ENCODE measurements around the gene PCBP3. TPM values are rescaled to one million over a fixed set of nuclear protein-coding genes. Genes with fewer than 3 reads are reported as not detected.
"Not testable (repeated sequence)": the region's sequence is repeated elsewhere in the genome, so short reads cannot be mapped to it uniquely, and the experiment has no call there.

PCBP3 gene
- polyA plus RNA-seq, 3 donors, result 1.7 to 2.5 (median 2.4) TPM

DNA sequence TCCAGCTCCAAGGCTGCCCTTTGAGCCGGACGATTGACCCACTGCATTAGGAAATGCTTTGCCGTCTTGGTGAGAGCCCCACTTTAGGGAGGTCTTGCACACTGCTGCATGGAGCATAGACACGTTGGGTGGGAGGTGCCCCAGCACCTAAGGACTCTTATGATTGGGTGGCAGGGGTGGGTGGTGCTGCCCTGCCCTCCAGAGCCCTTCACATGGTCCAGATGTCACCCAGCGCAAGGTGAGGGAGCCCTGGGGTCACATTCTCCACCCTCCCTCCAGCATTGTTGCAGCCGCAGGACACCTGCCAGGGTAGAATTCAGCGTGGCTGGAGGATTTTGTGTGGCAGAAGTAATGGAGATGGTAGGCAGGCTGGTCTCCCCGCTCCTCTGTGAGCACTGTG lies 200.7 kb downstream of the PCBP3 start:
- DNase-seq (ENCODE audit: extremely low read depth in 1 of 11, low read depth in 9 of 11, low spot score in 4 of 11), result no peak

- DNase-seq (ENCODE audit: extremely low read depth in 1 of 11, low read depth in 9 of 11, low spot score in 4 of 11), result no peak
Measured at GRCh38 chr21:45845063-45845769, 201.7 kb downstream of the PCBP3 start.

DNA sequence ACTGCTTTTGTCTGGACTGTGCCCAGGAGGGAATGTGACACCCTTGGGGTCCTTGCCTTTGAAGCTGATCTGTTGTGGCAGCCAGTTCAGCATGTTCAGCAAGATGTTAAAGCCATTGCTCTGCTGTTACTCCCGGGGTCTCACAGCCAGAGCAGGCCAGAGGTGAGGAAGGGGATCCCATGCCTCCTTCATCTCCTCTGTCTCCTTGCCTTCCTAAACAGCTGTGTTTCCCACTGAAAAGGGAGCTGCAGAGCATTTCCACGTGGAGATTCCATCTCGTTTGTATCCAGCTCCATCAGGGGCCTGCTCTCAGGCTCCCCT lies 202.2 kb downstream of the PCBP3 start:
- DNase-seq (ENCODE audit: extremely low read depth in 1 of 11, low read depth in 9 of 11, low spot score in 4 of 11), result no peak

- no peak for DNase-seq (ENCODE audit: extremely low read depth in 1 of 11, low read depth in 9 of 11, low spot score in 4 of 11)
Measured at GRCh38 chr21:45846373-45847160, 203.0 kb downstream of the PCBP3 start.

DNA sequence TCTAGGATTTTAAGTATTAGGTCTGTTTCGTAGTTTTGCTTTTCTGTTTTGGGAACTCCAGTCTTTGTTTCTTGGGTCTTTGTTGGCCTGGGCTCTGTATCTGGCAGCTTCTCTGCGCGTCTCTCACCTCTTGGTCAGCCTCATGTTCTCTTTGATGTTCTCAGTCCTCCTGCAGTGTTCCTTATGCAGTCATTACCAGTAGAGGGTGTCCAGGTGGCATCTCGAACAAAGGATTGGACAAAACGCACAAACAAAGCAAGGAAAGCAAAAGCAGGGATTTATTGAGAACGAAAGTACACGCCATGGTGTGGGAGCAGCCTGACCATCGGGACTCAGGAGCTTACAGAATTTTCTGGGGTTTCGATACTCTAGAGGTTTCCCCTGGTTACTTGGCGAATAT lies 204.3 kb downstream of the PCBP3 start:
- DNase-seq (ENCODE audit: extremely low read depth in 1 of 11, low read depth in 9 of 11, low spot score in 4 of 11), result no peak

DNA sequence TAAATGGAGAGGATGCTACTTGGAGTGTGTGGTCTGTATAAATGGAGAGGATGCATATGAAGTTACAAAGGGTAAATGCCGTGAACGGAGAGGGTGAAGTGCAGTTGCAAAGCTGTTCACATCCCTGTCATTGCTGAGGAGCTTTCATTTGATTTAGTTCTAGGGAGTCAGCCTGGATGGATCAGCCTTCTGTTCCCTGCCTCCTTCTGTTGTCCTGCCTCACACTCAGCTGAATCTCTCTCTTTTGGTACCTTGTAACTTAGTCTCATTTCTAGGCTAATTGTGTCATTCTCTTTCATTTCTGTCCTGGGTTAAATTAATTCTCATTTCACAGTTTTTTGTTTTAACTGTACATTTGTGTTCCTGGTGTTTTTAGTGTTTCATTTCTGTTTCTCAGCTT lies 204.8 kb downstream of the PCBP3 start:
- DNase-seq (ENCODE audit: extremely low read depth in 1 of 11, low read depth in 9 of 11, low spot score in 4 of 11), result no peak

DNA sequence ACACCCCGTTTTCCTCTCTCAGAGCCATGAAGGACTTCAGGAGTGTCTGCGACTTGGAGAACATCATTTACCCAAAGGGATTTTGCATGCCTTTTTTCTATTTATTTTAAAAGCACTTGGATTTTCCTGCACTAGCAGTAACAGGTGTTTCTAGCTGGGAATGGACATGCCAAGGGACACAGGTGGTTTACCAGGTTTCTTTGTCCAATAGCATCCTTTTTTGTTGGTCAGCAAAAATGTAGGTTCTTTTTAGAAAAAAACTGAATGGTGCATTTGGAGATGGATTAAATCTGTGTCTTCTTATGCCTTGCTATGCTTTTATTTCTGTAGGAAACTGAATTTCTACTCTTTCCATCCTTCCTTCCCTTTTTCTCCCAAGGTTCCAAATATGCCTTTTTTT lies 205.3 kb downstream of the PCBP3 start:
- DNase-seq (ENCODE audit: extremely low read depth in 1 of 11, low read depth in 9 of 11, low spot score in 4 of 11), result no peak

DNA sequence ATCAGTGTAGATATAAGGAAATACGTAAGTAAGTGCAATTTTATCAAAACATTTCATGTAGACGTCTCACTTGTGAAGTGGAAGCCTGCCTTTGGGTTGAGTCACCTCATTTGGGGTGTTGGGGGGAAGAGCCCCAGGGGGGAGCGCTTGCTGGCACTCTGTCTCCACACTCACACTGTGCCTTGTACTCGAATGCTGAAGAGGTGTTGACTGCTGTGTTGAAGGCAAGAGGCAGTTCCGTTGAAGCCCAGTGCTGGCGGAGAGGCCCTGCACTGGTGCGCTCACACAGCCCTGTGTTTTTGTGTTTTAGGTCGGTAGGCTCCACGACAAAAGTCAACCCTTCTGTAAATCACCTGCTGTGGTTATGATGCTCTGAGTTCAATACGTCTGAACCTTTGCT lies 206.1 kb downstream of the PCBP3 start:
- DNase-seq (ENCODE audit: extremely low read depth in 1 of 11, low read depth in 9 of 11, low spot score in 4 of 11), result no peak

DNA sequence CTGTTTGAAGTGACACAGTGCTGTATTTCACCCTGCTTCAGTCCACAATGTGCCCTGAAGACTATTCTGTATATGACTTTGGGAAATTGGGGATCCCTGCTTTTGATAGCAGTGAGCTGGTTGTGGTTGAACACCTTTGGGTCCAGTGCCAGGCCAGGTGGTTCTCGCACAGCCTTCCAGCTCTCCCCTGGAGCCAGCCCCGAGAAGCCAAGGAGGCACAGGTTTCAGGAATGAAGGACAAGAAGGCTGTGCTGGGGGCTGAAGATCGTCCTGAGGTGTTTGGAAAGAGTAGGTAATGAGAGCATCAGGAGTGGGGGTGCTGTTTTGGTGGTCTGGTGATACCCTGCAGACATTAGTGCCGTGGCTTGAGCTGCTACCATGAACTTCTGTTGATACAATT lies 206.7 kb downstream of the PCBP3 start:
- DNase-seq (ENCODE audit: extremely low read depth in 1 of 11, low read depth in 9 of 11, low spot score in 4 of 11), result no peak

DNA sequence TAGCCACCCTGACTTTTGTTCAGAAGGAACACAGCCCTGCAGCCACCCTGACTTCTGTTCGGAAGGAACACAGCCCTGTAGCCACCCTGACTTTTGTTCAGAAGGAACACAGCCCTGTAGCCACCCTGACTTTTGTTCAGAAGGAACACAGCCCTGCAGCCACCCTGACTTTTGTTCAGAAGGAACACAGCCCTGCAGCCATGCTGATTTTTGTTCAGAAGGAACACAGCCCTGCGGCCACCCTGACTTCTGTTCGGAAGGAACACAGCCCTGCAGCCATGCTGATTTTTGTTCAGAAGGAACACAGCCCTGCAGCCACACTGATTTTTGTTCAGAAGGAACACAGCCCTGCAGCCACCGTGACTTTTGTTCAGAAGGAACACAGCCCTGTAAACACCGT lies 208.9 kb downstream of the PCBP3 start:
- not testable (repeated sequence) for DNase-seq (ENCODE audit: extremely low read depth in 1 of 11, low read depth in 9 of 11, low spot score in 4 of 11)

DNA sequence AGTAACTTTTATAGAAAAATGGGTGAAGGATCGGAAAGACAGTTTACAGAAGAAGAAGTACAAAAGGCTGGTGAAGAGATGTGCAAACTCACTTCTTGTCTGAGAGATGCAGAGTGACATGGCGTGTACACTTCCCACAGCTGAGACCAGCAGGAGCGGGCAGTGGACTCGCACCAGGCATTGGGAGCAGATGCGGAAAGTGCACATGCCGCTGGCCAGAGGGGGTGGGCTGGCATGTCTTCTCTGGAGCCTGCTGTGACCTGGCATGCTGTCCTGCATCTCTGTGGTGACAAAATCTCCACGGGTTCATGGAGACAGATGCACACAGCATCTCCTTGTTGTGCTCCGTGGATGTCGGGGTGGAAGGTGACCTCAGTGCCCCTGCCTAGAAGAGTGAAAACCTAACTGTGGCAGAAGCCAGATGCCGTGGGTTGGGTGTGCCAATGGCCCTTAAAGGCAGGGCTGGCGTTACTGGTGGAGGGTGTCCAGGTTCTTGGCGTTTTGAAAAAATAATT lies 209.4 kb downstream of the PCBP3 start:
- DNase-seq (ENCODE audit: extremely low read depth in 1 of 11, low read depth in 9 of 11, low spot score in 4 of 11), result no peak

GRCh38 chr21:45853703-45854342 lies 210.3 kb downstream of the PCBP3 start:
- DNase-seq (ENCODE audit: extremely low read depth in 1 of 11, low read depth in 9 of 11, low spot score in 4 of 11), result no peak

- DNase-seq (ENCODE audit: extremely low read depth in 1 of 11, low read depth in 9 of 11, low spot score in 4 of 11), result no peak
Measured at GRCh38 chr21:45854690-45855247, 211.2 kb downstream of the PCBP3 start.

DNA sequence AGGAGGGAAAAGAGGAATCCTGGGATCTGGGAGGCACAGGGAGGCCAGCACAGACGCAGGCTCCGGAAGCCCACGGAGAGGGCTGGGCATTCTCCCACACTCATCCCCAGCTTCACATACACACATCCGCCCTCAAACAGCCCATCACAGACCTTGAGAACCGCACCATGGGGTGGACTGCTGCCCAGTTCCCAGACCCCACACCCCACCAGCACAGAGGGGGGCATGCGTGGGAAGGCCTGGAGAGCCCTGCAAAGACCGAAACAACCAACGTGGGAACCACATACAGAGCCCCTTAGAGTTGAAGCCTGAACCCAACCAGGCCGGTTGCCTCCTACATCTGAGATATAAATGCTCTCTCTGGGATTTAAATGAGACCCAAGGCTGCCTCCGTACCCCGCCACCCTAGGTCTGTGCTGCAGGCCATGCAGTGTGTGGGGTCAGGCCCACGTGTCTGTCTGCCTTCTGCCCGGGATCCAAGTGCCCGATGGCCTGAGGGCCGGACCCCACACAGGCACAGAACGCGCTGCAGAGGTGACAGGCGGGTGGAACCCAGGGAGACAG lies 211.8 kb downstream of the PCBP3 start:
- no peak for DNase-seq (ENCODE audit: extremely low read depth in 1 of 11, low read depth in 9 of 11, low spot score in 4 of 11)

- no peak for DNase-seq (ENCODE audit: extremely low read depth in 1 of 11, low read depth in 9 of 11, low spot score in 4 of 11)
Measured at GRCh38 chr21:45856442-45856841, 212.9 kb downstream of the PCBP3 start.

DNA sequence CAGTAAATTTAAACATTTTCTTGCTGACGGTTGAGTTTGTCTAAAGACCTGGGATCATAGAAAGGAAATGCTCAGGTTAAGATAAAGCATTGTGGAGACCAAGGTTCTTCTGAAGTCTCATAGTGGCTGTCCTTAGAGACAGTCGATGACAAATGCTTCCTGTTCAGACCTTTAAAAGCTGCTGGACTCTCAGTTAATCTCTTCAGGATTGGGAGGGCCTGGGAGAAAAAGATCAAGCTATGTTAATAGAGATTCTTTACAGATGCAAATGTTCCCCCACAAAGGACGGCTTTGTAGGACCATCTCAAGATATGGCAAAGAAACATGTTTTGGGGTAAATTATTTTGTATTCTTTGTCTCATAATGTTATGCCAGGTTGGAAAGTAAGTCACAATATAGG lies 213.4 kb downstream of the PCBP3 start:
- no peak for DNase-seq (ENCODE audit: extremely low read depth in 1 of 11, low read depth in 9 of 11, low spot score in 4 of 11)

DNA sequence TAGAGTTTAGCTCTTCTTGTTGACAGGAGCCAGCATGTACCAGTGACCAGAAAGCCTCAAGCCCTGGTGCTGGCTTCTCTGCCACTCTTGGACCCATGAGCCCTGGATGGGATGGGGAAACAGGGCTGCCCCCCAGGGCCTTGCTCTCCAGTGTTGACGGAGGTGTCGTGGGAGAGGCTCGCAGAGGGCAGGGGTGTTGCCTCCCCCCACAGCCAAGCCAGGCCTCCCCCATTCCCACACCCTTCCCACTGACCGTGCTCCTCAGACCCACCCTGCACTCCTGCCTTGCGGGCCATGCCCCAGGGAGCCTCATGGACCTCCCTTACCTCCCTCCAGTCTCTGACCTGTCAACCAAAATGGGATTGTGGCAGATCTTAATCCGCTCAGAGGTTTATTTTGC lies 214.2 kb downstream of the PCBP3 start:
- DNase-seq (ENCODE audit: extremely low read depth in 1 of 11, low read depth in 9 of 11, low spot score in 4 of 11), result no peak

DNA sequence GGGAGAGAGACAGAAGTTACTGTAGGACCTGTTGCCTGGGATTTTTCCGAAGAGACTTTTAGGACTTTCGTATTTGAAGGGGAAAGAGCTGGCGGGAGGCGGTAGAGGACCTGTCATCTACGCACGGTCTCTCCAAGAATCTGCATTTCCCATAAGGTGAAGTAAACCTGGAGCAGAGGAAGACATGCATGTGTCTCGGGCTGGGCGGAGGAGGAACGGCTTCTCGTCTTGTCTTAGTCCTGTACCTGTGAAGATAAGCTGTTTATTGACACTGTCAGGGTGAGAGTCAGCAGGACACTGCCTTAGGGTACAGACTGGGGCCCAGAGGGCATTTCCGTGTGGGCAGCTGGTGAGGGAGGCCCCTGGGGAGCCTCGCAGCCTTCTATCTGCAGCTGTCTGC lies 214.7 kb downstream of the PCBP3 start:
- no peak for DNase-seq (ENCODE audit: extremely low read depth in 1 of 11, low read depth in 9 of 11, low spot score in 4 of 11)

DNA sequence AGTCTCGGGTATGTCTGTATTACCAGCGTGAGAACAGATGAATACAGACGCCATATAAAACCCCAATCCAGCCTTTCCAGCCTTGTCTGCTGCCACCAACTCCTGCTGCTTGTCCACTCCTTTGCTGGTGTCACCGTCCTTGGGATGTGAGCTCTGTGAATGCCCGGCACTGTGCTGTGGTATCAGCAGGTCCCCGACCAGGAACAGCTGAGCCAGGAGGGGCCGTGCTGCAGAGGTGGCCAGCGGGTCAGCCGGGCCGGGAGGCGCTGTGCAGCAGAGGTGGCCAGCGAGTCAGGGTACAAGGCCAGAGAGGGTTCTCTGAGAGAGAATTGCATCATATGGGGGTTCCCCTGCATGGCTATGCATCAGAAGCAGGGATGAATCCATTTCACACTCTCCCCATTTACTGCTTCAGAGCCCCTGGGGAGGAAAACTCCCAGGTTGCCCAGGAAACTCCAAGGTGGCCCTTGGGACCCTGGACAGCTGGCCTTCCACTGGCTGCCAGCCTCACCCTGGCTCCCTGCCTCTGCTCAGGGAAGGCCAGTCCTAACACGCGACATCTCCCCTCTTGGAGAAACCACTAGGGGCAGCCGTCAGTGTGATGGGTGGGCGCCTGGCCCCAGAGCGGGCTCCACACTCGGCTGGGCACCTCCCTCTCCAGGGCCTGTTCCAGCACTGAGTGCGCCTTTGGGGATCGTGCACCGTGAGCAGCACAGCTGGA lies 215.7 kb downstream of the PCBP3 start:
- no peak for DNase-seq (ENCODE audit: extremely low read depth in 1 of 11, low read depth in 9 of 11, low spot score in 4 of 11)
